Measurements from ENCODE around the gene DIS3L2. TPM values are rescaled to one million over a fixed set of nuclear protein-coding genes. Genes with fewer than 3 reads are reported as not detected.

DIS3L2 gene
- total and polyA plus RNA-seq, 2 of the 4 experiments (the other 2 are of a cell fraction) = 14.7 to 19.2 TPM

GRCh38 chr2:232324778-232325177, 363.3 kb downstream of the DIS3L2 start:
- Histone ChIP-seq H2BK5ac (ENCODE audit: low read depth, low read length, poor library complexity, severe bottlenecking) (no peak overlapping the region), H3K27me3 (ENCODE audit: control insufficient read depth, insufficient read depth, low read length) (no peaks in the 10 kb centered on the region), H3K27ac (ENCODE audit: insufficient read depth, low read length) (no peak overlapping the region), H2BK120ac (ENCODE audit: low read depth, low read length) (no peak overlapping the region), H4K8ac (ENCODE audit: low read depth in 2 of 2, low read length in 2 of 2) (no peak overlapping the region), H3K9ac (ENCODE audit: low read depth, low read length) (no peak overlapping the region), H3K4me2 (ENCODE audit: low read depth, low read length) (no peak overlapping the region), H3K9me1 (ENCODE audit: insufficient read depth, low read length) (peaks cover 1% of the 10 kb centered on the region; the same call in 1 of the 2 replicates), H4K20me1 (ENCODE audit: insufficient read depth, low read length) (peaks cover 12% of the 10 kb centered on the region), H4K5ac (ENCODE audit: low read depth, low read length) (no peak overlapping the region), H3K18ac (ENCODE audit: low read depth, low read length) (no peak overlapping the region), H3K4me1 (ENCODE audit: control insufficient read depth, insufficient read depth, low read length) (no peaks in the 10 kb centered on the region), H3K4me3 (ENCODE audit: insufficient read depth, low read depth, low read length) (no peak overlapping the region), H2BK20ac (ENCODE audit: low read depth, low read length) (no peak overlapping the region), H2AFZ (replicated peaks; ENCODE audit: low read length, poor library complexity) (no peak overlapping the region), H3K9me3 (ENCODE audit: control insufficient read depth, insufficient read depth, low read length) (no peaks in the 10 kb centered on the region), H3K4ac (ENCODE audit: low read depth, low read length) (no peak overlapping the region), H2AK9ac (replicated peaks; ENCODE audit: low read depth, low read length, poor library complexity) (no peak overlapping the region), H3K79me1 (ENCODE audit: low read depth in 1 of 2, low read length in 2 of 2) (no peaks in the 10 kb centered on the region), H2BK15ac (ENCODE audit: low read depth, low read length) (no peak overlapping the region), H3K36me3 (ENCODE audit: control insufficient read depth, insufficient read depth, low read length) (no peaks in the 10 kb centered on the region), H3K56ac (ENCODE audit: extremely low read depth, insufficient read depth, low read length) (no peak overlapping the region), H3K23ac (ENCODE audit: low read depth, low read length) (no peak overlapping the region), H4K91ac (ENCODE audit: insufficient read depth, low read depth, low read length) (no peak overlapping the region), H3K14ac (replicated peaks; ENCODE audit: low read depth, low read length) (no peak overlapping the region), H2AK5ac (ENCODE audit: low read depth, low read length) (no peak overlapping the region)
- 60% methylated on average over 1 of the region's 4 CpGs; no CpG with 5 or more reads in 1 of the 2 experiments for WGBS, 2 experiments (ENCODE audit: extremely low coverage in 2 of 2, insufficient read length in 1 of 2)
- POLR2A ChIA-PET (ENCODE audit: unreplicated experiment) = no interaction called here
- no peak for DNase-seq
- CTCF ChIA-PET = interaction anchor here (1.3 kb wide), 1 partner anchor 33 kb away, joined by 3 read pairs; no protein-coding TSS in a partner anchor
- ATAC-seq (ENCODE audit: low read depth) = no peak
- intact Hi-C loops (cut with micrococcal nuclease) = loop anchor here (5.0 kb wide), 2 partner anchors 118 to 182 kb away; no protein-coding TSS in a partner anchor
- in situ Hi-C loops (cut with MboI; ENCODE audit: low sequenced_read_pairs) = no loop called here
- TF ChIP-seq CEBPB (IDR thresholded peaks at IDR 0.05; ENCODE audit: low read depth, low read length) (no peak), CTCF (conservative IDR thresholded peaks at IDR 0.05; ENCODE audit: low read depth, low read length) (no peak), MAZ (IDR thresholded peaks at IDR 0.05; ENCODE audit: borderline replicate concordance, low read depth, low read length) (no peak), RAD21 (IDR thresholded peaks at IDR 0.05; ENCODE audit: low read length) (no peak), RCOR1 (IDR thresholded peaks at IDR 0.05; ENCODE audit: insufficient replicate concordance, low read length) (no peak), CHD1 (IDR thresholded peaks at IDR 0.05; ENCODE audit: low read depth, low read length) (no peak), POLR2A (IDR thresholded peaks at IDR 0.05; ENCODE audit: low read depth, low read length) (no peak), SMC3 (IDR thresholded peaks at IDR 0.05; ENCODE audit: low read depth, low read length) (no peak), MAFK (IDR thresholded peaks at IDR 0.05; ENCODE audit: low read depth, low read length) (no peak), USF2 (IDR thresholded peaks at IDR 0.05; ENCODE audit: low read depth, low read length) (no peak), RFX5 (IDR thresholded peaks at IDR 0.05; ENCODE audit: low read depth, low read length) (no peak), ELK1 (IDR thresholded peaks at IDR 0.05; ENCODE audit: borderline replicate concordance, low read depth, low read length) (no peak)
- BruUV-seq (replicated peaks) = no TSS peak
- dilution Hi-C loops (cut with HindIII; ENCODE audit: low sequenced_read_pairs, unreplicated experiment) = no loop called here
